GM18511 (cell line): ENCODE measurements around the gene CPSF7.

Experiments
- ATAC-seq: cut with Tn5 transposase; IDR thresholded peaks from one replicate; pipeline ENCODE4 v1.9.1; 2021; ENCODE audit warnings: mild to moderate bottlenecking, moderate library complexity; ENCODE audit not compliant: unreplicated experiment

The CPSF7 gene

DNA sequence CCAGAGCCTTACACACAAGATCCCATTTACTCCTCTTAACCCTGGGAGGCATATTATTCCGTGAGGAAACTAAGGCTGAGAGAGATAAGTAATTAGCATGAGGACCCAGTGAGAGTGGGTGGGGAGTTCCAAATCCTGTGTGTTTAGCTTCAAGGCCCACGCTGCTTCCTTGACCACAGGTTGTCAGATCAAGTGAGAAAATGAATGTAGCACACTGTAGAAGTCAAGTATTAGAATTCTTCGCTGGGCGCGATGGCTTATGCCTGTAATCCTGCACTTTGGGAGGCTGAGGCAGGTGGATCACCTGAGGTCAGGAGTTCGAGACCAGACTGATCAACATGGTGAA, 71.9 kb downstream of the CPSF7 start:
- ATAC-seq = no peak

DNA sequence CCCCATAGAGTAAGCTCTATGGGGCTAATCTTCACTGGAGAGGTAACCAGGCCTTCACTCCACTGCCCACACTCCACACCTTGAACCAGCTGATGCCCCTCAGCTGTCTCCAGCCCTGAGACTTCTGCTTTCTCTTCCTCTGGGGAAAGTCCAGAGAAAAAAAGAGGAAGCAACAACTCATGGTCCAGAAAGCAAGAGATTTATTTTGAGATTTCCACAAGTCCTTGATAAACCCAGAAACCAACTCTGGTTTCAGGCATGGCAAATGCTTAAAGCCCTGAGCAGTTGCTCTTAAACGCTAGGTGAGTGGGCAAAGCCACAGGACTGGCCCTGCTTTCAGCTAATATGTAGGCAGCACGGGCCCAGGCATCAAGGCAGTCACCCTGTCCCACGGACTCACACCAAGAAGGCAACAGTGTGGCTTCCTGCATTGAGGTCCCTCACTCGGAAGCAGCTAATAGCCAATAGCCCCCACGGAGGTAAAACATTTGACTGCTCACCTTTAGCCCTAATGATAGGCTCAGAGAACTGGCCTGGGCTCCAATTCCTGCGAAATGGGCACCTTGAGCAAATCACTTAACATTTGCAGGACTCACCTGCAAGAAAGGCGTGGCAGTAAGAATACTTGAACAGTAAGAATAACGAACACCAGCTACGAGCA, 72.4 kb downstream of the CPSF7 start:
- ATAC-seq = peak; percentile 65

DNA sequence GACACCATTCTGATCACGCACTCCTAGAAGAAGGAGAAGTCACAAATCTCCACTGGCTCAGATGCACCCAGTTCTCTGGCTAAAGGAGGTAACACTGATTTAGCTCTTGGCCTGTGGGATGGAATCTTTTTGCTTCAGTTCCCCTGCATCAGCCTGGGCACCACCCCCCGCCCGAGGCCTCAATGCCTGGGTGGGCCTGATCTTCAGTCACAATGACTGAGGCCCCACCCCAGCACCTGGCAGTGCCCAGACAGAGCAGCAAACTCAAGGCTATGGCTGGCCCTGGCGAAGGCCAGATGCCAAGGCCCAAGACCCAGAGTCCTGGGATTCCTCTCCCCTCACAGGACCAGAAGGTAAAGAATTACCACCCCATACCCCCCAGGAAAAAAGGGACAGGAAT, 73.1 kb downstream of the CPSF7 start:
- ATAC-seq = no peak

DNA sequence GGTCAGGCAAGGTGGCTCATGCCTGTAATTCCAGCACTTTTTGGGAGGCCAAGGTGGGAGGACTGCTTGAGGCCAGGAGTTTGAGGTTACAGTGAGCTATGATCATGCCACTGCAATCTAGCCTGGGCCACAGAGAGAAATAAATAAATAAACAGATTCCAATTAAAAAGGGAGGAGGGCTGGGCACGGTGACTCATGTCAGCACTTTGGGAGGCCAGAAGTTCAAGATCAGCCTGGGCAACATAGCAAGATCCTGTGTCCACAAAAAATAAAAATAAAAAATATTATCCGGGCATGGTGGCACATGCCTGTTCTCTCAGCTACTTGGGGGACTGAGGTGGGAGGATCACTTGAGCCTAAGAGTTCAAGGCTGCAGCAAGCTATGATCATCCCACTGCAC, 75.6 kb downstream of the CPSF7 start:
- ATAC-seq = no peak

DNA sequence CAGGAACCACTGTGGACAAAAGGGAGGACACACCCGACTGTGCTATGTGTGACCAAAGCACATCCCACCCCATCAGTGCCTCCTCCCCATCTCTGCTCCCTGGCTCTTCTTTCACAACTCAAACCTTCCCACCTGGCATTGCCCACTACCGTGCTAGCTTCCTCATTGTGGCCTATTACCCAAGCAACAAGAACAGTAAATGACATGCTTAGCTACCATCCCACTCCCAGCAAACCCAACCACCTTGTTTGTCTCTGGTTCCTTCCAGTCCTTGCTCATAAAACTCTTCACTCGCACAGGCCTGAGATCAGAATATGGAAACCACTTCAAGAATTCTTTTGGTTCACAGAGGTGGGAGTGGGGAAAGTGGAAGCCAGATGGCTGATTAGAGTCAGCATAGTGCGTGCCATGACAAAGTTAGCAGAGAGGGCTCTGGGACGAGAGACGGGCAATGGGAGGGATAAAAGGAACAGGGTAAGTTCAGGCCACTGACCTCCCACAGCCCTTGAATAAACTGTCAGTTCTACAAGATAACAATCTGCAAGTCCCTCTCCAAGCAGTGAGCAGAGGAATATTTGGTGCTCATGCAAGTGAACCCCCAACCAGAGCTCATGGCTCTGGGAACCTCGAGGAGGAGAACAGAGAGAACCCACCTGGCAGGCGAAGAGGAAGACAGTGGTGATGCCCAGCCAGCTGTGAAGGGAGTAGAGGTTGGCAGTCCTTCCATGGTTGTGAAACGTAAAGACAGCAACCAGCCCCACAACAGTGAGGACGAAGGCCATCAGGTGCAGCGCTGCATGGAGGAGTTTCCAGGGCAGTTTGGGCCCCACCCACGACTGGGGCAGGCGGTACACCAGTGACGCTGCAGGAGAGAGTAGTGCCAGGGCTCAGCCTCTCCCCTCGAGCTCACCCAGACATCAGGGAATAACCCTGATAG, 76.4 kb downstream of the CPSF7 start:
- ATAC-seq = no peak
